COR-L47 (cell line): Measurements from ENCODE around the gene GJA5.
A peak's percentile ranks its signal among the peaks of the same experiment; 100 is the strongest.

ENCODE experiments used
- DNase-seq: peaks from one replicate; lab custom pipeline; 2025; lab: John Stamatoyannopoulos, UW

The GJA5 gene

GRCh38 chr1:147729315-147729714, 31.1 kb downstream of the GJA5 start:
- no peak for DNase-seq

- no peak for DNase-seq
These were observed 34.2 kb downstream of the GJA5 start for GRCh38 chr1:147726168-147726567.

GRCh38 chr1:147725685-147726084, 34.7 kb downstream of the GJA5 start:
- no peak for DNase-seq

- DNase-seq = peak; percentile 19
These were observed 36.6 kb downstream of the GJA5 start for GRCh38 chr1:147723691-147724323.

GRCh38 chr1:147722124-147722523, 38.3 kb downstream of the GJA5 start:
- DNase-seq = no peak

- DNase-seq = no peak
These were observed 38.7 kb downstream of the GJA5 start for GRCh38 chr1:147721716-147722115.

GRCh38 chr1:147720557-147720956, 39.8 kb downstream of the GJA5 start:
- no peak for DNase-seq

GRCh38 chr1:147719711-147720225, 40.6 kb downstream of the GJA5 start:
- DNase-seq = no peak

GRCh38 chr1:147719029-147719698, 41.2 kb downstream of the GJA5 start:
- no peak for DNase-seq

- no peak for DNase-seq
These were observed 42.7 kb downstream of the GJA5 start for GRCh38 chr1:147717706-147718097.

GRCh38 chr1:147717051-147717705, 43.2 kb downstream of the GJA5 start:
- DNase-seq = peak; percentile 63

GRCh38 chr1:147712605-147713004, 47.8 kb downstream of the GJA5 start:
- DNase-seq = no peak
